H4 (cell line): ENCODE data around the gene TEX26. TPM values are rescaled to one million over a fixed set of nuclear protein-coding genes. Genes with fewer than 3 reads are reported as not detected.

Source experiments
- DNase-seq: peaks from one replicate; pipeline ENCODE4 v3.0.0-alpha.2; 2015; ENCODE audit warnings: low spot score
- total RNA-seq: library from RNA; depleted of rRNA; stranded (reverse); fragments of >200 nt; shearing (Covaris generic); gene quantifications from 2 replicates; pipeline ENCODE4 v1.2.3, GENCODE V29; 2014; rRNA removed

TEX26 gene
- total RNA-seq, 1 experiment from 2014 or later: not detected

DNA sequence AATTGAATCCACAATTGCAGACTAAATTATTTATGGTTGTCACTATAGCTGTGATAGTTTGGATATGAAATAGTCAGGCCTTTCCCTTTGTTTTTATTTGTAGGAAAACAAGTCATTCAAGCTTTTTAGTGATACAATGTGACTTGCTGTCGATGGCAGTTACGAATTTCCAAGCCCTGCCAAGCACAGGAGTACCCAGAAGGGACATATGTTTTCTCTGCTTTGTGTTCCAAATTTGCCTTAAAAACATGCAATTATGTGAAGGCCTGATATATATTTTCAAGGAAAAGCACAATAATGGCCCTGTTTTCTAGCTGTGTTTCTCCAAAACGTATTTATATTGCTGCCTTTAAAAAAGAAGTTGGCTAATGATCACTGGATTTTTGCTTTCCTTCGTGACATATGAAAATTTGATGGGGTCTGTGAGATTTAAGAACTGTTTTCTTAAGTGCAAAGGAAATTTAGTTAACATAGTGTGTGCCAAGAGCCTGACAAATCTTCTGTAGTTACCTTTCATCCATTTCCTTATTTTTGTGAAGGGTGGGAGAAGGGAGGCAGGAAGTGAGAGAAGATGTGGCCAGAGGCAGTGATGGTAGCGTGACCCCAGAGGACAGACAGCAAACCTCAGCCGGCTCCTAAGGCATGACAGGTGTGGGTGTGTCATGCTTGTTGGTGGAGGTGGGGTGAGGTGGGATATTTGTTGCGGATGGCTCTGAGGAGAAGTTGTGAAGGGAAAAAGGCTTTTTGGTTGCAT, 79.6 kb downstream of the TEX26 start:
- no peak for DNase-seq

DNA sequence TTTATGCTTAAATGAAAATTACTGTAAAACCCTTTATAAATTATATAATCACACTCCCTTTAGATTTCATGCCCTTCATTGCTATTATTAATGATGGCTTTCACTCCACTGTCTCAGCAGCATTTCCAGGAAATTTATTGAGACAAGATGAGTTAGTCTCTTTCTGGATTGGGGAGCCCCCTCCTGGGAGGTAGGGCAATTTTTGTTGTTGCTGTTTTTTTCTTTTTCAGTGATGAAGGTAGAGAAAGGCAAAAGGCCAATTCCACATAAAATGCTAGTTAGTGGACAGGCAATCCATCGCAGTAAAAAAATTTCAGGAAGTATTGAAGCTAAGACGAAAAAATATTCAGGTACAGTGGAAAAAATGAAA, 80.2 kb downstream of the TEX26 start:
- DNase-seq: peak; percentile 10

DNA sequence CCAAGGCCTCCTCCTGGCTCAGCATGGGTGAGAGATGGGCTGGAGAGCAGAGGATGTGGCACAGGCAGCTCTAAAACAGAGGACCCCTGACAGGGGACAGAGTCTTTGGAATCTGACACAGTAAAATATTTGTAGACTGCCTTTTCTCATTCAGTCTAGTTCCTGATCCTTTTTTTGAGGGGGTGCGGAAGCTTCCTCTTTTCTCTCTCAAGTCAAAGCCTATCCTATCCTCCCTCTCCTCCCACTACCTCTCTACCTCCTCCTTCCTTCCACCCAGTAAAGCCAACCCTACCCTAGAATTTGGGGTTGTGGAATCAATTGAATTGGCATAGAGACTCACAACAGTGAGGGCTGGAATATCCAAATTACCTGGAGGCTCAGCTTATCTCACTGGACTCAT, 82.0 kb downstream of the TEX26 start:
- no peak for DNase-seq

DNA sequence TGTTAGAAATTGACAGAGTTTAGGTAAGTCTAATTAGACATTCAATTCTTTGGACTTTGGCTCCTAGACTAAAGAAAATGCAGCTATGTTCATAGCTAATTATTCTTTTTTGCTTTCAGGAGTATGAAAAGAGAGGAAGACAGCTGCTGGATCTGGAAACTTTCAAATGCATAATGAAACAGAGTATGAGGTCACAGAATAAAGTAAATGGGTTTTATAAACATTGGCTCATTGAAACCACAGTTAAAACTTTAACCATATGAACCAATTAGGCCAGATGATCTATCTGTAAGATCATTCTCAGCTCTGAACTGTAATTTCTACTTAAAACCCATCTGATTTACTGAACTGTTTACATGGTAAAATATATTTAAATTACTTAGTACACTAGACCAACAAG, 82.7 kb downstream of the TEX26 start:
- DNase-seq: no peak

DNA sequence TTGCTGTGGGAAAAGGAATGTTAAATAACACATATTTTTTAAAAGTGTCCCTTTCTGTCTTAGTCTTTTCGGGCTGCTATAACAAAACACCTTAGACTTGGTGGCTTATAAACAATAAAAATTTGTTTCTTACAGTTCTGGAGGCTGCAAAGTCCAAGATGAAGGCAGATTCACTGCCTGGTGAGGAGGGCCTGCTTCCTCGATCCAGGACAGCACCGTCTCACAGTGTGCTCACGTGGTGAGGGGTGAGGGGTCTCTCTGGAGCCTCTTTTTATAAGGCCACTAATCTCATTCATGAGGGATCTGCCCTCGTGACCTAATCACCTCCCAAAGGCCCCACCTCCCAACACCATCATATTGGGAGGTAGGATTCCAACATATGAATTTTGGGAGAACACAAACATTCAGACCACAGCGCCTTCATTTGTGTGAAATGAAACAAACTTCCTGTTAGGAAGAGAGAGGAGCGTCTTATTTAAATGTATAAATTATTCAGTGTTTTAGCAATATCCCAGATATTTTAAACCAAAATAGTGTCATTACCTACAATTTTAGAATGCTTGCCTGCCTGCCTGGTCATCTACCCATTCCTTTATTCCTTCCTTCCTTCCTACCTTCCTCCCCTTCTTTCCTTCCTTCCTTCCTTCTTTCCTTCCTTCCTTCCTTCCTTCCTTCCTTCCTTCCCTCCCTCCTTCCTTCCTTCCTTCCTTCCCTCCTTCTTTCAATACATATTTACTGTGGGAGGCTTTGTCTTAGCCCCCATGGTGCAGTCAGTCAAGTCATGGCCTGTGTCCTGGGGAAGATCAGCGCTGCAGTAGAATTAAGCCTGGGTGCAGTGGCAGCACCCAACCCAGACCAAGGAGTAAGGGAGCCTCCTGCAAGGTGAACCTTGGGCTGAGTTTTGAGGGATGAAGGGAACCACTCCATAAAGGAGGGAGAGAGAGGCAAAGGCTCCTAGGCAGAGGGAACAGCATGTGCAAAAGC, 84.2 kb downstream of the TEX26 start:
- DNase-seq: no peak

DNA sequence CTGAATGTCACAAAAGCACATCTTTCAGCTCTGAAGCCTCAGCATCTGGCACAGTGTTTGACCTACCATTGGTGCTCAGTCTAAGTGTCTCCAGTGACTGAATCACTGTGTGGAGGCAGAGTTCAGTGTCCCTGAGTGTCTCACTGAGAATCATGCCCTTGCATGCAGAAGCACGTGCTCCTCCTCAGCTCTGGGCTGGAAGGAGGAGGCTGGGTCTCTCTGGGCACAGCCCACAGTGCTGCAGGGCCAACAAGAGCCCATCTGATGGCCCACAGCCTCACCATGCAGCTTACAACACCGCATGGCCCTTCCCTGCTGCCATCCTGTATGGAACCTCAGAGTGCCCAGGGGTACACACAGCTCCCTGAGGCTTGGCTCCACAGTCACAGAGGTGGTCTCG, 86.1 kb downstream of the TEX26 start:
- DNase-seq: no peak

DNA sequence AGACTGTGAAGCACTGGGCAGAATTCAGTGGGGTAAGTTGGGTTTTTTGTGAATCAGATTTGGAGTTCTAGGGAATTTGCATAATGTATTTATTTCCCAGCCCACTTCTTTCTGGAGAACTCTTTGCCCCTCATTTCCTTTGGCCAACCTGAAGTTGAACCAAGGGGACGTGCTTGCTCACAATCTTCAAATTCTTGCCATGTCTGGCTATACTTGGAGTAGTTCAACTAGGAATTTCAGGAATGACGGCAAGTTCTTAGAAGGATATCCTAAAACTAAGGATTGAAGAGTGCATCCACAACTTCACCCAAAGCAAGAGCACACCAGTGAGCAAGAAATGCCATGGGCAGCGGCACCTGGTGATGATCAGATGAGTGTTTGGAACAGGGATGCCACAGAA, 88.5 kb downstream of the TEX26 start:
- DNase-seq: no peak

DNA sequence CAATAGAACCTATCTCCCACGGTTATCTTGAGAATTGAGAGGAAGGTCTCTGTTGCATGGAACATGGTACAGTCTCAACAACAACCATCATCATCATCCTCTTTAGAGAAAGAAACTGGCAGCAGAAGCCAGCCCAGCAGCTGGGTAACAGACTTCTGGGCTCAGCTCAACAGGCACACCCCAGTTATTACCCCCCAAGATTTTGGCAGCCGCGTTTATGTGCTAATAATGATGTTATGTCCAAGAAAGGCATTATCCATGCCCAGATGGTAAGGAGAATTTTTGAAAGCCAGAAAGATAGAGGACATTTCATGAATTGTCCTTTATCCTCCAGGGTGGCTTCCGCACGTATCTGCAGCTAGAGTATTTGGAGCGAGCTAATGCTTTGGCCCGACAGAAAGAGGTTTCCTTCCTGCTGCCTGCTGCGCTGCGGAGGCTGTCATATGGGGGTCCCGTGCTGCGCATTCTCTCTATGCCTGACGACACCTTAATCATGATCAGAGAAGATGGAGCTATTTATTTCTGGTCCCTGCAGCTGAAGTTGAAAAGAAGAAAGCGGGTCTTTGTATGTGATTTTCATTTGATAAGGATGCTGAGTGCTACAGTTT, 89.9 kb downstream of the TEX26 start:
- no peak for DNase-seq

DNA sequence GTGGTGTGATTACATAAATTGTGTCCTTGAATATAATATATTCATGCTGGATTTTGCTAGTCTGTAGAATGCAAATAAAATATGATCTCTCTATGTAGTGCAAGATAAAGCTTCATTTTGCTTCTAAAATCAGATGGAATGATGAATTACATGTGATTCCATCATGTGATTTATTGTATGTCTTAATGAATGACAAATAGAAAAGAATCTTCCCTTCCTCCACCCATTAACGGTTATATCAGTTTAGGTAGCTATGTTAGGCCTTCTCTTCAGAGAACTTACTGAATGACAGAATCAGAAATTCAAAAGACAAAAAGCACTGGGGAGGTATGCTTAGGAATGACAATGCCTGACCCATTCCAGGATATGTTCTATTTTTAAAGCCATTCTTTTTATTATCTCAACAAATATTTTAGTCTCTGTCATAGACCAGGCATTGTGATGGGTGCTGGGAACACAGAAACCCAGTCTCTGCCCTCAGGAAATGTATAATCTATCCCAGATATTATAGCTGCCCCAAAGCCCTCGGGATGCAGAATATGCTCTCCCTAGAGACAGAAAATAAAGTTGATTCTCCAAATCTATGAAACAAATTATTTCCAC, 90.6 kb downstream of the TEX26 start:
- no peak for DNase-seq

Other genes with a start within 250 kb of the TEX26 start
- 1.1 and 1.2 TPM in 2 replicates for gene ALOX5AP, start 197.1 kb upstream of the TEX26 start, total RNA-seq
- not detected in 2 replicates for gene MEDAG, start 26.4 kb upstream of the TEX26 start, total RNA-seq
- gene HSPH1, start 229.2 kb downstream of the TEX26 start, total RNA-seq: 37.7 and 47.6 TPM in 2 replicates